Measurements from ENCODE around the gene LAP3. TPM values are rescaled to one million over a fixed set of nuclear protein-coding genes. Genes with fewer than 3 reads are reported as not detected.
"Not testable (repeated sequence)": the region's sequence is repeated elsewhere in the genome, so short reads cannot be mapped to it uniquely, and the experiment has no call there.

LAP3 gene
- total and polyA plus RNA-seq, 8 donors, result 10.4 to 30.0 (median 17.8) TPM

GRCh38 chr4:17574206-17574605 is 2.8 kb upstream of the LAP3 start:
- no peak for ATAC-seq

GRCh38 chr4:17575177-17575576 is 1.8 kb upstream of the LAP3 start:
- H3K4me1 ChIP-seq; H3K9me3 ChIP-seq; intact Hi-C loops (cut with DNase I); DNase-seq; H3K27ac ChIP-seq; H3K36me3 ChIP-seq; H3K4me3 ChIP-seq; H3K27me3 ChIP-seq; FAIRE-seq; ATAC-seq: not testable (repeated sequence)
- WGBS, 2 donors, result 87 to 94% methylated on average over 12 of the region's 12 CpGs

More at GRCh38 chr4:17574206-17574605, 2.8 kb upstream of the LAP3 start:
- no peak for FAIRE-seq
- no peaks in the 10 kb centered on the region for H3K9me3 ChIP-seq
- no peak overlapping the region for H3K4me3 ChIP-seq
- no peaks in the 10 kb centered on the region for H3K36me3 ChIP-seq
- H3K27ac ChIP-seq, result no peak overlapping the region
- DNase-seq, result no peak
- TF ChIP-seq CTCF (IDR thresholded peaks at IDR 0.05), result no peak
- peaks cover 0 to 8% (median 5%) of the 10 kb centered on the region in 3 donors for H3K4me1 ChIP-seq
- no peaks in the 10 kb centered on the region for H3K27me3 ChIP-seq
- 90% methylated on average over 4 of the region's 4 CpGs for WGBS, 2 donors
- intact Hi-C loops (cut with DNase I), result no loop called here

GRCh38 chr4:17577665-17578481 is 875 bp downstream of the LAP3 start:
- Histone ChIP-seq H3K36me3 (no peaks in the 10 kb centered on the region), H3K4me1 (peaks cover 0 to 8% (median 5%) of the 10 kb centered on the region in 3 donors), H3K9me3 (no peaks in the 10 kb centered on the region), H3K4me3 (peak overlapping the region; percentile 58 to 85 (median 78)), H3K27me3 (no peaks in the 10 kb centered on the region), H3K27ac (peak overlapping the region; percentile 66 to 87 (median 82))
- ATAC-seq (peak; percentile 16 to 30 (median 28)), FAIRE-seq (no peak), DNase-seq (peak; percentile 20 to 72 (median 40))
- 4 to 5% methylated on average over 33 of the region's 33 CpGs for WGBS, 2 donors
- intact Hi-C loops (cut with DNase I), result no loop called here
- no peak for TF ChIP-seq CTCF (IDR thresholded peaks at IDR 0.05)

- Histone ChIP-seq H3K27ac (peak overlapping the region in 1 of 4 donors; percentile 85), H3K9me3 (no peaks in the 10 kb centered on the region), H3K27me3 (no peaks in the 10 kb centered on the region), H3K36me3 (peaks cover 0 to 5% (median 4%) of the 10 kb centered on the region in 3 donors), H3K4me3 (peak overlapping the region in 2 of 4 donors; percentile 58 to 85), H3K4me1 (peaks cover 0 to 8% (median 5%) of the 10 kb centered on the region in 3 donors)
- FAIRE-seq (no peak), DNase-seq (no peak), ATAC-seq (no peak)
- TF ChIP-seq CTCF (IDR thresholded peaks at IDR 0.05), result no peak
- intact Hi-C loops (cut with DNase I), result no loop called here
- 62 to 75% methylated on average over 6 of the region's 6 CpGs for WGBS, 2 donors
These were observed 1.5 kb downstream of the LAP3 start for GRCh38 chr4:17578482-17578891.

- H3K4me1 ChIP-seq, result peaks cover 0 to 8% (median 5%) of the 10 kb centered on the region in 3 donors
- H3K27ac ChIP-seq, result peak overlapping the region in 1 of 4 donors; percentile 33
- FAIRE-seq (no peak), ATAC-seq (no peak), DNase-seq (no peak)
- intact Hi-C loops (cut with DNase I), result no loop called here
- no peak overlapping the region for H3K4me3 ChIP-seq
- TF ChIP-seq CTCF (IDR thresholded peaks at IDR 0.05), result no peak
- H3K36me3 ChIP-seq, result peaks cover under 1 to 28% (median 8%) of the 10 kb centered on the region in 3 donors
- 75 to 79% methylated on average over 7 of the region's 7 CpGs for WGBS, 2 donors
- H3K9me3 ChIP-seq, result no peaks in the 10 kb centered on the region
- no peaks in the 10 kb centered on the region for H3K27me3 ChIP-seq
These were observed 4.0 kb downstream of the LAP3 start for GRCh38 chr4:17580969-17581368.
